NCI-H345 treated with DMSO at 0.1 percent for 48 hours (cell line): Measurements from ENCODE around the gene PITX1.

Source experiments
- DNase-seq: peaks from one replicate; lab custom pipeline; 2025; ENCODE audit not compliant: unreplicated experiment; lab: John Stamatoyannopoulos, UW

The PITX1 gene

DNA sequence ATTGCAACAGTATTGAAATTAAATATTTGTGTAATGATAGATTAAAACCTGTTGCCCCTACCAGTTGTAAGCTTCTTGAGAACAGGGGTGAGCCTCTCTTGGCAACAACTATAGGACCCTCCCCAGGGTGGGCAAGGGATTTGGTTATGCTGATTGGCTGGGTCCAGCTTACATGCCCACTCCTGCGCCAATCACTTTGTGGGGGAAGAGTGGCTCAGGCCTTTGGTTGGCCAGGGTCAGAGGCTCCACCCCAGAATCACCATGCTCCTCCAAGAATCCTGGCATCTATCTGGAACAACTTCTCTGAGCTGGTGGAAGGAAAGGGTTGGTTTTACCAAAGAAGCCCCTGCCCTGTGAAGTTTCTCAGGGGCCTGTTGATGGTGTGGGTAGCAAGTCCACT lies 8.6 kb upstream of the PITX1 start:
- DNase-seq, result no peak

DNA sequence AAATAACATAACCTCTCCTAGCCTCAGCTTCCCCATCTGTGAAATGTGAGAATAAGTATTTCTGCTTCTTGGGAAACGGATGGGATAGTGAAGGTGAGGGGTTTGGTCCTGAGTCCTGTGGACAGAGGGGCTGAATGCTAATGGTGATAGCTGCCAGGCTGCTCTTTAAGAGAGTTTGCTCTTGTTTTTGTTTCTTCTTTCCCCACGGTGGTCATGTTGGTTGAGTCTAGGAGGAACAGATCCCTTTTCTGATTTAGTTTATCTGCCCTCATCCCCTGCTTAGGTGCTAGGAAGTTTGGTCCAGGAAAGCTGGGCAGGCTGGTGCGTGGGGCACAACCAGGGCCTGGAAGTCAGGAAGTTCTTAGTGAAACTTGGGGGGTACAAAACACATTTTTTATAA lies 7.7 kb upstream of the PITX1 start:
- DNase-seq, result no peak

DNA sequence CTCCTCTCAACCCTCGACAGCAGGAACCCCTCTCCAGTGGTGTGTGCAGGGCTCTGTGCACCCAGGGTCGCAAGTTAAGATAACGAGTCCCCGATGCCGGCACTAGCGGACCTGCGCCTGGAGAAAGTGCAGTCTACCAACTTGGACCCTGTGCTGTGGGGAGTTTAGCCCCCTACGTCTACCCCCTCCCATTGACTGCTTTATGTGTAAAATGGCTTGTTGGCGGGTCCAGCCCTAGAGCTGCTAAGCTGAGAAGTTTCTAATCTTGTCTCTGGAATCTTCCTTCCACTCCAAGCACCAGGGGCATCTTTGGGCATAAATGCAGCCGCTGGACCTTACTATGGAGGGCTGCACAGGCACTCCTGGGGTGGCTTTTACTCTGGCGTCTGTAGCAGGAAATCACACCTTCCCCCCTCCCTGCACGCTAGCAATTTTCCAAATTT lies 7.1 kb upstream of the PITX1 start:
- DNase-seq, result no peak

DNA sequence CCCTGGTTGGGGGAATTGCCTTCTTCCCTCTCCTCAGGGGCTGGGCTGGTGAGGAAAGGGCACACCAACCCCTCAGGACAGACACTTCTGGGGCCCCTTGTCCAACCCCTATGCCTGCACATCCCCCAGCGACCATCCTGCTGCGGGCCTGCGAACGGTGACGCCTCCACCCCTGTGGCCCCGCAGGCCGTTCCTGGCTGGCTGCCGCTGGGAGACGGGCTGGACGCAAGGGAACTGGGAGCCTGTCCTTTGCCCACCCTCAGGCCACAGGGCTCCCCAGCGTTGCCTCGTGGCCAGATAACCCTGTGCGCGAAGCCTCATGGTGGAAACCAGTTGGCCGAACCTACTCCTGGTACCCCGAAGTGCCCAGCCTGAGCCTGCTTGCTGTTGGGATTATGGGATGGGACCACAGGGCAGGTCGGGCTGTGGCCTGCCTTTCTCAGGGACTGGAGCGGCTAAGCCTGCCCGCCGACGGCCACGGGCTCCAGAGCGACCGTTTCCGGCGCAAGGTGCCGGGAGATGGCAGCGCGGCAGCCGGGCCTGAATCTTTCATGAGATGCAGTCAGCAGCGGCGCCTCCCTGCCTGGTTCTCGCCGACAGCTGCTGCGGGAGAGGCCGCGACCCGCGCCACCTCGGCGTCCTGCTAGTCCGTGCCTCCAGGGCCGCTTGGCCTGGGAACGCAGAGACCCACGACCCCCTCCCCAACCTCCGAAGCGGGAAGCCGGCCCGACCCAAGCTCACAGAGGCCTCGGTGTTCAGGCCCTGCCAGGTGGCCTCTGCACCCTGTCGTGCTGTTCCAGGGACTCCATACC lies 6.5 kb upstream of the PITX1 start:
- DNase-seq, result no peak

DNA sequence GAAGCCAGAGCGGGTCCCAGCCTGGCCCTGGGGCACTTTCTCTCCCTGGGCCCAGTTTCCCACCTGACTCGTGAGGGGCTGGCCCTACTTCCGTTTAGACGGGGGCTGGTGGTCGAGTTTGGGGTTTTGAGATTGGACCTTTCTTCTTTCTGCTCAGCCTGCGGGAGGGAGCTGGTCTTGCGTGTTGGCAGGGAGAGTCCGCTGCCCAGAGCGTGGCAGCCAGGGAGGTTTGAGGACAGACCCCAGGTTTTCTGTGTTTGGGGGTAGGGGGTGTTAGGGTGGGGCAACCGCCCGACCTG lies 6.0 kb upstream of the PITX1 start:
- DNase-seq, result no peak

DNA sequence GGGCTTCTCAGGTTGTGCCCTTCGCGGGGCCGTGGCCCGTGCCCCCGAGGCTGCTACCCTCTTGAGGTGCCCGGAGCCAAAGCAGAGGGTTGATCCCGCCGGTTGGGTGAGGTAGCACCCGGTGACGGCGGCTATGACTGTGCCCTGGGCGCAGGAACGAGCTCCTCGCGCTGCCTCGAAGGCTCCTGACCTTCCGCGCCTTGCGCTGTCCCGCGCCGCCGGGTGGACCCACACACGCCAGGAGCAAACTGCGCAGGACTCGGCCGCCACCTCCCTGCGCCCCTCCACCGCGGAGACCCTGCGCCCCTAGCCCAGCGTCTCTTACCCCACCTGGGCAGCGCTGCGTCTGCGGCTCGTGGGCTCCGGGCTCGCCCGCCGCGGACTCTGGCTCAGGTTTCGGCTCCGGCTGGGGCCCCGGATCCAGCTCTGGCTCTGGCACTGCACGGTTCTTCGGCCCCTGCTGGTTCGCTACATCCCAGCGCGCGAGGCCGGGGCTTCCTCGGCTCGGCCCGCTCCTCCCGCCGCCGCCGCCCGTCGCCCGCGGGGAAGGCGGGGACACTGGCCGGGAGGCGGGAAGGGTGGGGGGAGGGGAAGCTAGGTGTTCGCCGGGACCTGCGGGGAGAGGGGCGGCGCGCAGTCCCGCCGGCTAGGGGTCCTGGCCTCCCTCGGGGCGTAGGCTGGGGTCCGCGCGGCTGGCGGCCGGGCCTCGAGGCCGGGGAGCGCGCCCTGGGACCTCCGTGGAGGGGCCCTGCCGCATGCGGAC lies 5.4 kb upstream of the PITX1 start:
- DNase-seq, result no peak

DNA sequence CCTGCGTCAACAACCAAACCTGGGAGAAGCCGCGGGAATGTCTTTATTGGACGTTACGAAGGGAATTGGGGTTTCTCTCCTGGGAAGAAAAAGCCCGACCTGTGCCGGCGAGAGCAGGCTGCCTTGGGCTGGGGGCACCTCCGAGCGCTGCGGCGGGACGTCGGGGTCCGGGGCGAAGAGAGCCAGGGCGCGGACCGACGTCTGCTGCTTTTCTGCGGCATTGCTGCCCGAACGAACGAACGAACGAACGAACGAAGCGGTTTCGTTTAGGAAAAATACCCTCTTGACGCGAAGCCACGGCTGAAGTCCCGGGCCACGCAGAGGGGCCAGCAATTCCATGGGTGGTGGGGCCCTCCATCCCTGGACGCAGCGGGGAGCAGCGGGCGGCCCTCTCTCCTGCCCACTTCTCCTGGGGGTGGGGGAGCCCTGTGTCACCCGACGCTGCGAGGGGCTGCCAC lies 4.8 kb upstream of the PITX1 start:
- no peak for DNase-seq

DNA sequence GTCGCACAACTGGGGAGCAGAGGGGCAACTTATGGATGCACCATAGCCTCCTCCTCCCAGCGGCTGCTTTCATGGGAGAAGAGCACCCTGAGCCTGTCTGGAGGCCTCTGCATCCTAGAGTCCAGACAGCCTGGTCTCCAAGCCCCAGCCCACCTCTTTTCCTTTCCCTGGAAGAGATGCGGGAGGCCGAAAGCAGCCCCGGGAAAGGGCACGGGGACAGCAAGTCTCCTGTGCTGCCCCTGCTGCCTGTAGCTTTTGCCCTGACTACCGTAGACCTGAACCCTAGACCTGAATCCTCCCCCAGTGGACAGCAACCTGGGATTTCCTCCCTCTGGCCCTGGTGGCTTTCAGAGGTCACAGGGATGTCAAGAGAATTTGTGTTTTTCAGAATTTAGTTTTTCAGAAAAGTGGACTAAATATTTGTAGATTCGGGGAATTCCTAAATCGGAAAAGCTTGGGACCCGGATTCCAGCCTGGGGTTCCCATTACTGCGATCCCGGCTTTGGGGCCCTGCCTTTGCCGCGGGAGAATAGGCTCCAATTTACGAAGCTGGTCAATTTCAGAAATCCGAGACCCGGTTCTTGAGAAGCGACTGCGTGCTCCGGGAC lies 4.3 kb upstream of the PITX1 start:
- no peak for DNase-seq

DNA sequence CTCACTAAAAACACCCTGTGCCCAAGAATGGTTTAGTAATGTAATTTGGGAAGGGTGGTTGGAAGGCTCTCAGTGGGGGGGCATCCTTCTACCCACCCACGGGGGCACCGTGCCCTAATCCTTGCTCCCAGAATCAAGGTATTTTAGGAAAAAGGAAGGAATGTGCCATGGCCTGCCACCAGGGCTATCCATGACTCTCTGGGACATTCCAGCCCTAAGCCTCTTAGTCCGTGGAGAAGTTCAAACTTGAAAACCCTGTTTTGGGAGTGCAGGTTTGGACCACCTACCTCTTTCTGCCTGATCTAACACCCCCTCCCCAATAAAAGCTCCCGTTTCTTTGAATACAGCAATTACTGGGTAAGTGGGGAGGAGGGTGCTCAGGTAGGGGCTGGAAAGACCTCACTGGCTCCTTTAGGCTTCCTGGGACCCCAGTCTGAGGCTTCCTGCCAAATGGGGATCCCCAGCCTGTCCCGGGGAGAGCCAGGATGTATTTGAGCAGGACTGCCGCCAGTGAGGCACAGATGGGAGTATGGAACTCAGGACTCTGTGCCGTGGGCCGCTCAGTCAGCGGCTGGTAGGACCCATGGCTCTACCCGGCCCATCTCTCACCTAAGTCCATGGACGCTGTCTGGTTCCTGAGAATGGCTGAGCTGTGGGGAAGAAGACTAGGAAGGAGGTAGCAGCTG lies 3.6 kb upstream of the PITX1 start:
- DNase-seq, result no peak

DNA sequence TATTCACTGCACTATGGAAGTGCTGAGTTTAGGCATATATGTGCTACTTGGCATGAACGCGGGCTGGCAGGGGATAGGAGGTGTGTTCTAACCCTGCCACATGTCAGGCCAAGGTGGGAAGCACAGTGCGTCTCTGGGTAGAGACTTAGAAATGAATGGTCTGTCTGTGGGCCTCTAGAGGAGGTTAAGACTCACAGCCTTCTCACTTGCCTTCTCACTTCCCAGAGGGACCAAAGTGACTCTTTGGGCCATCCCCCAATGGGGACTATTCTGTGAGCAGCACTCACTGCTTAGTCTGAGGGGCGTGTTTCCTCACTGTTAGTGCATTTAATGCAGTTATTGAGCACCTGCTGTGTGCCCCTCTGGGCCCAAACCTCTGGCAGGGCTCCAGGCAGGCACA lies 2.4 kb upstream of the PITX1 start:
- DNase-seq, result peak; percentile 42

DNA sequence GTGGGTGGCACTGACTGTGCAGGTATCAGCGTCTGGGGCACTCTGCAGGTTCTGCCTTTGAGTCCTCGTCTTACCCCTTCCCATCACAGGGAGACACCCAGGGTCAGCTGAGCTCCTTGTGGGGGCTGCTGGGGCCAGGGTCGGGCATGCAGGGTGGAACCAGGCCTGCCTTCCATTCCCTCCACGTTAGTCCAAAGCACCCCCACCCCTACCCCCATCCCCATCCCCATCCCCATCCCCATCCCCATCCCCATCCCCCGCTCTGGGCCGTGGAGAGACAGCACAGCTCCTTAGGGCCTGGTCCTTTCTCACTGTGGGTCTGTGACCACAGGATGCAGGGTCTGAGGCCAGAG lies 1.6 kb upstream of the PITX1 start:
- no peak for DNase-seq

DNA sequence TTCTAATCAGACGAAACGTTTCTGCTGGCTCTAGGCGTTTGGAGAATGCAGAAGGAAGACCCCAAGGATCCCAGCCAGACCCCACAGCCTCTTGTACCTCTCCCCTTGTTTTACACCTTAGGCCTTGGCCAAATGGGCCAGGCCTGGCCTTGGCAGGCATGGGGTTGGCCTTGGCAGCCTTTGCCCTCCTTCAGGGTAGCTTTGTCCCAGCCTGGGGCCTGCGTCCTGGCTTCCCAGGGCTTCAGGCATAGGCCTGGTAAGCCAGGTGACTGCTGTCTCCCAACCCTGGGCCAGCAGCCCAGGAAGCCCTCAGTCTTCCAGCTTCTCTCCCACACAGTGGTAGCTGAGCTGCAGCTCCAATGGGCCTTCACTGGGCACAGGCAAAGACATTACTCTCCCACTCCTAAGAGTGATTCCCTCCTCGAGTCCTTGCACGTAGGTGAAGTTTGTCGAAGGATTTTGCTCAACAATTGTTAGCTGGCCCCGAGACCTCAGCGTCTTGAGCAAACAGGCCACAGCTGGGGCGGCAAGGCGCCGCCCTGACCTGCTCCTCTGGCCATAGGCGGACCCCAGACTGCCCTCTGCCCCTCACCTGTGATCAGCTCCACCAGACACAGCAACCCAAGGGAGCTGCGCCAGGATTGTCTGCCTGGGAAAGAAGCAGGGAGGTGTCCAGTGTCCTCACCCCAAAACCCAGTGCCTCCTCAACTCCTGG lies 1.1 kb upstream of the PITX1 start:
- no peak for DNase-seq

DNA sequence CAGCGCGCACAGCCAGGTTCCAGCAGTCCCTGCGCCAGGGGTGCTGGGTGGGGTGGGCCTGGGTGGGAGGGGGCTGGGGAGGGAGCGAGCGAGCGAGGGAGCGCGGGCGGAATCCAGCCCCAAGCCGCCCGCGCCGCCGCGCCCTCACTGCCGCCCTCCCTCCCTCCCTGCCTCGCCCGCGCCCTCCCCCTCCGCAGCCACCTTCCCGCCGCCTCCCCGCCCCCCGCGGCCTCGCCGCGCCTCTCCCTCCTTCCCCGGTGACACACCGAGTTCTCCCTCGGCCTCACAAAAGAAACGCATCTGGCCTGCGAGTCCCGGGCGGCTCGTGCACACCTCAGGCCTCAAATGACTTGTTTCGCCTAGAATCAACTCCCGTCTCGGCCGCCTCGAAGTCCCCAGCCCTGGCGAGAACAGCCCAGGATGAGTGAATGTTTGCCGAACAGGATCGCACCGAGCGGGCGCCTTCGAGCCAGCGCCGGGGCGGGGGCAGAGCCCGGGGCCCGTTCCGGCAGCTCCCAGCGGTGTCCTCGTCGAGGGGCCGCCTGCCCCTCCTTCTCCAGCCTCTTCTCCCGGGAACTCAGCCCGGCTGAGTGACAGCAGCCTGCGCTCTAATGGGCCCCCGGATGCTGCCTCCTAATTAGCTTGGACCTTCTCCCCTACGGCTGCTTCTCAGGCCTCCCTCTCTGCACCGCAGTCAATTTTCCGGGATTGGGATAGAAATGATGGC lies 371 bp upstream of the PITX1 start:
- peak; percentile 44 for DNase-seq

DNA sequence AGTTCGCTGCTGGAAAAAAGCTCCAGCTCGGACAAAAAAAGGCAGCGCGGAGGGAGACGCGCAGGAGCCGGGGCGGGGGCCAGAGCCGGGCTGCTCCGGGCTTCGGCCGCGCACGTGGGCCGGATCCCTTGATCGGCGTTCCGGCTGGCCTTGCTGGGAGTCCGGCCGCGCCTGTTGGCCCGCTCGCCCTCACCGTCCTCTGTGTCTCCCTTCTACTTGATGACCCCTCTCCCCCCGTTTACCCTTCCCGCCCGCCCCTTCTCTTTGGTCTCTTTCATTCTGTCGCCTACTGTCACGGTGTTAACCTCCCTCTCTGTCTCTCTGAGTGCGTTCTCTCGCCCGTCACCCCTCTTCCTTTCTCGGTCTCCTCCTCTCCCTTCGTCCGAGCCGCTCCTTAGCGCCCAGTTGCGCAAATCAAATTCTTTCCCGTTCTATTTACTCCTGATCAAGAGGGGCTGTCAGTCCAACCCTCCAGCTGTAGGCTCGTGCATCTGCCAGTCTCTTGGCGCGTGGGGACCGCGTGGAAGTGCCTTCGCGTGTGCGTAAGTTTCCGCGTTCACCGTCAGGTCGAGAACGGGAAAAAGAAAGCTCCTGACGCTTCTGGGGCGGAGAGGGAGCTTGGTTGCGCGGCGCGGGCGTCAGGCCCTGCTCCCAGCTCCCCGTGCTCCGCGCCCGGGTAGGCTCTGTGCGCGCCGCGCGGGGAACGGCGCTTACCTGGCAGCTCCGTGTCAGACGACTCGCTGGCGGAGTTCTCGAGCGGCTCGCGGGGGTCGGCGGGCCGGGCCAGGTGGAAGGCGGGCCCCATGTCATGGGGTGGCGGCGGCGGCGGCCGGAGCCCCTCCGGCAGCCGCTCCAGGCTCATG lies 798 bp downstream of the PITX1 start:
- peak; percentile 30 for DNase-seq

DNA sequence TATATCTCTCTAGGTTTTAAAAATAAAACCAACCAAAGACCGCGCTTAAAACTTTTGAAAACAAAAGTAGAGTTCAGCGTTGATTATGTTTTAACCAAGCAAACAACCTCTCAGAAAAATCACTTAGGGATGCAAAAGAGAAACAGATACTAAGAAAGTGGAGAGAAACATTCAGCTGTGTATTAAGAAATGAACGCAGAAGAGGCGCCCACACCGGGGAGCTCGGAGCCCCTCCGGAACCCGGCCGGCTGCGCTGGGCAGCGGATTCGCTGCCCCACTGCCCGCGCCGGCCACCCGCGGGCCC lies 1.4 kb downstream of the PITX1 start:
- DNase-seq, result no peak

DNA sequence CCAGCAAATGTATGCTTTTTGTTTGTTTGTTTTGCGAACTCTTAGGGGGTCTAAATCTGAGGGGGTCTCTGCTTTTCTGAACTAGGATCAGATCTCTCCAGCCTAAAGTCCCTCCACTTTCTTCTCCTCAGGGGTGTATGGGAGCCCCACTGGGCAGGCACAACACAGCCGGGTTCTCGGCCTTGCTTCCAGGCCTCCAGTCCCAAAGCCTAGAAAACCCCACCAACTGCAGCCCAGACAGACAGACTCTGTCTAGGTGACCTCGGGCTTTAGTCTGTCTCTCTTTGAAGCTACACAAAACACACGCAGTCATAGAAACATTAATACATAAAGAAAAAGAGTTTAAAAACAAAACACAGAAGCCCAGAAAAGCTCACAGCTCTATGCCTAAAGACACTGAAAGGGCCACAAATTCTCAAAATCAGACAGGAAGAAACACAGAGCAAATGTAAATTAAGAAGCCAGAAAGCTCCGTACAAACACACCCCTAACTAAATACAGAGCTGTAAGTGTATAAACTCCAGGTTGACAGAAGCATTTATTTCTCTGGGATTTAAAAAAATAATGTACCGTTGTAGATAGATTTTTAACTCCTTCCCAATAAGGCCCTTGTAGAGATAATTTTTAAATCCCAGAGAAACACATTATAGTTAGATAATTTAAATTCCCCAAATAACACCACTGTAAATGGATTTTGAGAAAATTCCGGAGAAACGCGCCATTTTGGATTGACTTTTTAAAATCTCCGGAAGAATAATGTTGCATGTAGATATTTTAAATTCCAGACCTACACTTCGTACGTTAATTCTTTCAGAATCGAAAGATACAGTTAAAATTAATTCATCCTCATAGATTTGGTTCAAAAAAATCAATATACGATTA lies 2.0 kb downstream of the PITX1 start:
- DNase-seq, result no peak

DNA sequence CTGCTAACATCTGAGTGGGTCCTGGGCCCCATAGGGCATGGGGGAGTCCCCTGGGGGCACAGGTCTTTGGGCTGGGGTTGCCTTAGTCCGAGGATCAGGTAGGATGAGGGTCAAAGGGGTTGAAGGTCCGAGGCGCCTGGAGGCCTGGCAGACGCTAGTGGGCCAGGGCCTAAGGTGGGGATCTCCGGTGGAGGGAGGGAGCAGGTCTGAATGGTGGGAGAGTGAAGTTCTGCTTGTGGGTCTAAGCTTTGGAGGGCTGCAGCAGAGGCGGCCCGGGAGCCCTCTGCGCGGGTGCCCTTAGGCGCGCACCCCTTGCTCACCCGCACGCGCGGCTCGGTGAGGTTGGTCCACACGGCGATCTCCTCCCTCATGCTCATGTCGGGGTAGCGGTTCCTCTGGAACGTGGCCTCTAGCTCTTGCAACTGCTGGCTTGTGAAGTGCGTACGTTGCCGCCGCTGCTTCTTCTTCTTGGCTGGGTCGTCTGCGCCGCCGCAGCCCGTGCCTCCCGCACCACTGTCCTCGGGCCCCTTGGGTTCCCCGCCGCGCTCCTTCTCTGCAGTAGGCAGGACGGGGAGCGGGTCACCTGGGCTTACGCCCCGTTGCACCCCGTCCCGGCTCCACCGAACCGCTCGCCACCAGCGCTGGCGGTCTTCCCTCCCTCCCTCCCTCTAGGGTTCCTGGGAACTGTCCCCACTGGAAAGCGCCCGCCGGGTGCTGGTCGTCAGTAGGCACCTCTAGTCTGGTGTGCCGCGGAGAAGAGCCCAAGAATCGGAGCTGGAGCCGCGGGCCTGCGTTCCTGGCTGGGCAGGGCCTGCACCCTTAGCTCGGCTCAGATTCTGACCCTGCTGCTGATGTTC lies 2.8 kb downstream of the PITX1 start:
- no peak for DNase-seq
